Heart right ventricle (tissue), 16 donors: ENCODE data around the gene LAIR2. TPM values are rescaled to one million over a fixed set of nuclear protein-coding genes. Genes with fewer than 3 reads are reported as not detected.
"Not testable (repeated sequence)": the region's sequence is repeated elsewhere in the genome, so short reads cannot be mapped to it uniquely, and the experiment has no call there.

Experiments
- ATAC-seq, 8 donors: fragments of 200-7000 bp; cut with Tn5 transposase; one replicate each; pipeline ENCODE4 v1.9.1; 2020; ENCODE audit warnings: mild to moderate bottlenecking in 8 of 8, moderate library complexity in 8 of 8, moderate number of reproducible peaks in 1 of 8
- DNase-seq, 2 donors: peaks; one replicate each; pipeline ENCODE4 v3.0.0-alpha.2; 2020
- H3K27ac ChIP-seq, 10 donors: fragments of 200-600 bp; sonication (generic) in 2 of 10; one replicate each; pipeline versions ENCODE4 v1.5.0 to v1.8.0; 2020 to 2022; ENCODE audit warnings: mild to moderate bottlenecking in 3 of 10
- H3K27me3 ChIP-seq, 7 donors: fragments of 200-600 bp; one replicate each; pipeline ENCODE4 v1.8.0; 2021 to 2022; ENCODE audit warnings: mild to moderate bottlenecking in 2 of 7
- H3K36me3 ChIP-seq, 9 donors: fragments of 200-600 bp; sonication (generic) in 1 of 9; one replicate each; pipeline versions ENCODE4 v1.5.0 to v1.8.0; 2020 to 2022; ENCODE audit warnings: mild to moderate bottlenecking in 2 of 9
- H3K4me1 ChIP-seq, 9 donors: fragments of 200-600 bp; sonication (generic) in 1 of 9; one replicate each; pipeline versions ENCODE4 v1.5.0 to v1.8.0; 2020 to 2022; ENCODE audit warnings: mild to moderate bottlenecking in 4 of 9
- H3K4me3 ChIP-seq, 10 donors: fragments of 200-600 bp; sonication (generic) in 2 of 10; one replicate each; pipeline versions ENCODE4 v1.5.0 to v1.8.0; 2020 to 2022; ENCODE audit warnings: mild to moderate bottlenecking in 7 of 10, moderate library complexity in 2 of 10
- H3K9me3 ChIP-seq, 11 donors: fragments of 200-600 bp in 10 of 11; sonication (generic) in 2 of 11; one replicate each; pipeline versions ENCODE4 v1.5.0 to v1.8.0; 2013 to 2022; ENCODE audit warnings: mild to moderate bottlenecking in 2 of 11, control low read depth in 1 of 11, moderate library complexity in 1 of 11
- WGBS, 2 donors: extraction: QIAGEN DNeasy Blood & Tissue Kit; methylation state at CpG; one replicate each; pipeline ENCODE4 v1.1.7; 2013; ENCODE audit warnings: inconsistent platforms in 1 of 2; 5-methylcytosine and 5-hydroxymethylcytosine counted together
- intact Hi-C, 10 donors: fragments of 100-400 bp; cut with DNase I; formaldehyde crosslinking; loops; one replicate each; pipeline versions ENCODE4 v1.11.1 to v1.14.2; 2022
- polyA plus RNA-seq, 2 donors: library from polyadenylated mRNA; stranded (reverse); fragments of 200-250 nt; gene quantifications; one replicate each; pipeline ENCODE4 v1.2.3, GENCODE V29; 2013
- total RNA-seq, 10 donors: library from RNA; stranded (reverse); fragmentation: NEBNext Ultra II Directional in 3 of 10; extraction: Animal tissue kit (Norgen Biotek cat#: 25700) in 3 of 10; gene quantifications; one replicate each; pipeline versions ENCODE4 v1.2.1 to v1.2.4, GENCODE V29; 2021 to 2023
- TF ChIP-seq, protein P1 (sequence below), 9 donors: fragments of 200-600 bp; sonication (generic) in 2 of 9; IDR thresholded peaks; one replicate each; pipeline versions ENCODE4 v1.5.0 to v1.8.0; 2021 to 2022; ENCODE audit warnings: antibody characterized with exemption in 9 of 9, mild to moderate bottlenecking in 5 of 9, moderate library complexity in 1 of 9
- donor health status: Arrhythmogenic right ventricular cardiomyopathy.
- donor health status: ischemic (EF 13 %, LVEDD 7.1; RV severe dilation, severe dysfunction).
- donor health status: healthy with polysubstance abuse.
- donor health status: DM: no; HTN: yes; CAD: no.
- donor health status: DM: no; HTN: no; CAD: no.
- donor health status: ischemic (EF 25% LVEDD 6.9; RV normal size, moderate dysfunction).
- donor health status: ischemic (EF 25% LVEDD 5.7; RV mildly dilated, moderate dysfunction).
- donor health status: healthy.
- donor health status: DM: yes; HTN: yes; CAD: no.
- donor health status: Ischemic cardiomyopathy.
- donor health status: ischemic (EF 35%, LVEDD 5.7; RV mildly dilated, moderate dysfunction).
- donor health status: nonischemic (EF 11% LVEDD 7.7; RV severe dilation, severe dysfunction).
- donor health status: DM: yes; HTN: yes; CAD: no.
- donor health status: PGD.
- donor health status: ischemic (EF 29% LVEDD 5.4; RV normal size, mild dysfunction).
- donor health status: nonischemic (EF 23%, LVEDD 6.1; RV moderate dilation, normal function).

Gene LAIR2
- total and polyA plus RNA-seq, 12 donors = 0.76 to 2.5 TPM; not detected in 10

DNA sequence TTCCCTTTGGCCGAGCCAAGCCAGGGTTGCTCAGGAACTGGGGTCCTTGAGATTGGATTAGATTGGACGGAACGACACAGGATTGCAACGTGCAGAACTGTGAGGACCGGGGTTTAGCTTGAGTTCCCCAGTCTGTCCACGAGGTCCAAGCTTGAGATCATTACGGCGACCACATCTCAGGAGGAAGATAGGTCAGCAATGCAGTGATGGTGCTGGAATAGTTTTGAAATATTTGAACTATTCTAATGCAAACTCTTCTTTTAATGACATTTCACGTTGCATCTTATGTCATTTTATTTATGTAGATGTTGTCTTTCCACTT lies 4.2 kb upstream of the LAIR2 start:
- peaks cover 0 to 76% (median 16%) of the 10 kb centered on the region in 7 donors for H3K27me3 ChIP-seq
- H3K9me3 ChIP-seq, H3K36me3 ChIP-seq, DNase-seq, intact Hi-C loops, ATAC-seq, H3K4me1 ChIP-seq, H3K27ac ChIP-seq, H3K4me3 ChIP-seq: not testable (repeated sequence)
- 76 to 77% methylated on average over 9 of the region's 9 CpGs for WGBS, 2 donors

DNA sequence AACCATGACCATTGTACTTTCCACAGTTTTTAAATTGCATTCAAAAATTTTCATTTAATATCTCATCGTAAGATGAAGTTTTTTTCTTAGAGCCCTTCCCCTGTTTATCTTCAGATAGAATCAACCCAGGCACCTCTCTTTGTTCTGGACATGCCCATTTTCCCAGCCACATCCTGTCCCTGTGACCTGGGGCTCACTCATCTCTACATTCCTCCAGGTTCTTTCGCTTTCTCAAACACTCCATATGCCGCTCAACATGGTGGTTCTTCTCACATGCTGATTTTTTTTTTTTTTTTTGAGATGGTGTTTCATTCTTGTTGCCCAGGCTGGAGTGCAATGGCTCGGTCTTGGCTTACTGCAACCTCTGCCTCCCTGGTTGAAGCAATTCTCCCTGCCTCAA lies 2.9 kb downstream of the LAIR2 start:
- DNase-seq, H3K27ac ChIP-seq, H3K9me3 ChIP-seq, intact Hi-C loops, ATAC-seq, H3K4me1 ChIP-seq, H3K36me3 ChIP-seq, H3K4me3 ChIP-seq: not testable (repeated sequence)
- WGBS, 2 donors = 83 to 84% methylated on average over 4 of the region's 4 CpGs
- peaks cover 0 to 56% (median 16%) of the 10 kb centered on the region in 7 donors for H3K27me3 ChIP-seq

DNA sequence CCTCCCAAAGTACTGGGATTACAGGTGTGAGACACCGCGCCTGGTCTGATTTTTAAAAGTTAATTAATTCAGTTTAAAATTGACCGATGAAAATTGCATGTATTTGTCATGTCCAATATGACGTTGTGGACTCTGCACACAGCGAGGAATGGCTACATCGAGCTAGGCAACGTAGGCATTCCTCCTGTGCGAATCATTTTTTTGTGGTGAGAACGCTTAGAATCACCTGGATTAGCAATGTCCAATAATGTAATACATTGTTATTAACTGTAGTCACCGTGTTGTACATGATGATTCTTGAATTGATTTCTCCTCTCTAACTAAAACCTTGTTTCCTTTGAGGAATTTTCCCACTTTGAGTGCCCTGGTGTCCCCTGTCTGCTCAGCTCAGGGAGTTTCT lies 3.4 kb downstream of the LAIR2 start:
- Histone ChIP-seq H3K4me3 (no peak overlapping the region), H3K9me3 (no peaks in the 10 kb centered on the region), H3K36me3 (no peaks in the 10 kb centered on the region), H3K27me3 (peaks cover 0 to 52% (median 16%) of the 10 kb centered on the region in 7 donors), H3K4me1 (no peaks in the 10 kb centered on the region), H3K27ac (no peak overlapping the region)
- intact Hi-C loops = no loop called here
- TF ChIP-seq, protein P1, sequence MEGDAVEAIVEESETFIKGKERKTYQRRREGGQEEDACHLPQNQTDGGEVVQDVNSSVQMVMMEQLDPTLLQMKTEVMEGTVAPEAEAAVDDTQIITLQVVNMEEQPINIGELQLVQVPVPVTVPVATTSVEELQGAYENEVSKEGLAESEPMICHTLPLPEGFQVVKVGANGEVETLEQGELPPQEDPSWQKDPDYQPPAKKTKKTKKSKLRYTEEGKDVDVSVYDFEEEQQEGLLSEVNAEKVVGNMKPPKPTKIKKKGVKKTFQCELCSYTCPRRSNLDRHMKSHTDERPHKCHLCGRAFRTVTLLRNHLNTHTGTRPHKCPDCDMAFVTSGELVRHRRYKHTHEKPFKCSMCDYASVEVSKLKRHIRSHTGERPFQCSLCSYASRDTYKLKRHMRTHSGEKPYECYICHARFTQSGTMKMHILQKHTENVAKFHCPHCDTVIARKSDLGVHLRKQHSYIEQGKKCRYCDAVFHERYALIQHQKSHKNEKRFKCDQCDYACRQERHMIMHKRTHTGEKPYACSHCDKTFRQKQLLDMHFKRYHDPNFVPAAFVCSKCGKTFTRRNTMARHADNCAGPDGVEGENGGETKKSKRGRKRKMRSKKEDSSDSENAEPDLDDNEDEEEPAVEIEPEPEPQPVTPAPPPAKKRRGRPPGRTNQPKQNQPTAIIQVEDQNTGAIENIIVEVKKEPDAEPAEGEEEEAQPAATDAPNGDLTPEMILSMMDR (IDR thresholded peaks at IDR 0.05) = no peak
- ATAC-seq (no peak), DNase-seq (no peak)
- 75% methylated on average over 10 of the region's 10 CpGs for WGBS, 2 donors

- H3K27ac ChIP-seq, H3K4me1 ChIP-seq, ATAC-seq, intact Hi-C loops, H3K9me3 ChIP-seq, H3K4me3 ChIP-seq, DNase-seq, H3K36me3 ChIP-seq: not testable (repeated sequence)
- H3K27me3 ChIP-seq = peaks cover 0 to 49% (median 16%) of the 10 kb centered on the region in 7 donors
- WGBS, 2 donors = 63 to 64% methylated on average over 9 to 10 of the region's 15 CpGs
These were observed 4.5 kb downstream of the LAIR2 start for GRCh38 chr19:54507038-54507717.

- peaks cover 0 to 47% (median 16%) of the 10 kb centered on the region in 7 donors for H3K27me3 ChIP-seq
- H3K4me1 ChIP-seq = no peaks in the 10 kb centered on the region
- no peak overlapping the region for H3K4me3 ChIP-seq
- no peaks in the 10 kb centered on the region for H3K9me3 ChIP-seq
- TF ChIP-seq, protein P1 (IDR thresholded peaks at IDR 0.05) = no peak
- ATAC-seq = no peak
- no peak overlapping the region for H3K27ac ChIP-seq
- intact Hi-C loops = no loop called here
- no peaks in the 10 kb centered on the region for H3K36me3 ChIP-seq
- 54 to 57% methylated on average over 12 of the region's 12 CpGs for WGBS, 2 donors
- DNase-seq = no peak
These were observed 5.2 kb downstream of the LAIR2 start for GRCh38 chr19:54507824-54508223.

GRCh38 chr19:54508487-54508886 lies 5.9 kb downstream of the LAIR2 start:
- WGBS, 2 donors = 49 to 82% methylated on average over 2 of the region's 3 CpGs
- intact Hi-C loops, H3K4me3 ChIP-seq, H3K27ac ChIP-seq, H3K36me3 ChIP-seq, H3K4me1 ChIP-seq, H3K9me3 ChIP-seq, DNase-seq: not testable (repeated sequence)
- ATAC-seq = peak in 1 of 8 donors; percentile 55
- peaks cover 0 to 45% (median 16%) of the 10 kb centered on the region in 7 donors for H3K27me3 ChIP-seq

DNA sequence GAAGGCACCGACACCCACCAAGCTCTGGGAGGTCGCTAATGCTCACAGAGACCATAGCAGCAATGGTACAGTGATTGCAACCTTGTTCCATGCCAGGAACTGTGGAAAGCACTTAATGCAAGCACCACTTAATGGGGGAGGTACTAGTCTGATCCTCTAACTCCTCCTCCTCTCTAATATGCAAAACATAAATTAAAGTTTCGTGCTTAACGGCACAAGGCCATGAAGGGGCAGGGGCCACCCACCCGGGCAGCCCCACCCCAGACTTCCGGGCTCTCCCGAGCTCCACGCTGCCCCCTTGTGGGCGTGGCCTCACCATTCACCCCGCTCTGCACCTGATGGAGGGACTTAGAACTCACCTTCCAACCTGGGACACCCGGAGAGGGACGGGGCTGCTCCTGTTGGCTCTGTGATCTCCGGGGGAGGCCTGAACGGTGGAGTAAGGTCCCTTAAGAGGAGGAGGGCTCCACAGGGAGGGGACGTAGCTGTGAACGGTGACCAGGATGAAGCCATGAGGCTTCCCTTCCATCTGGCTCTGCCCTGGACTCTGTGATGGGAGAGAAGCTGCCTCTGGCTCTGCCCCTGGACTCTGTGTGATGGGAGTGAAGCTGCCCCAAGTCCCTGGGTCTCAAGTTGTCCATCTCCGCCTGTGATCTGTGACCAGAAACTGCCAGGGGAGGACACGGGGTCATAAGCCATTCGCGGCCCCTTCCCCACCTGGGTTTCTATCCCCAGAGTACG lies 6.7 kb downstream of the LAIR2 start:
- H3K36me3 ChIP-seq, H3K9me3 ChIP-seq, H3K4me3 ChIP-seq, DNase-seq, H3K27ac ChIP-seq, intact Hi-C loops, H3K4me1 ChIP-seq: not testable (repeated sequence)
- WGBS, 2 donors = 65 to 69% methylated on average over 8 of the region's 21 CpGs
- H3K27me3 ChIP-seq = peaks cover 0 to 51% (median 14%) of the 10 kb centered on the region in 7 donors
- peak in 2 of 8 donors; percentile 14 to 18 for ATAC-seq
